22Rv1 (cell line): ENCODE measurements around the gene MEIS2.

Experiments
- H3K27ac ChIP-seq: fragments of 450-650 bp; 2 replicates; pipeline ENCODE4 v1.5.1; 2017
- CTCF ChIP-seq: fragments of 450-650 bp; IDR thresholded peaks from 2 replicates; pipeline ENCODE4 v1.5.1; 2017; ENCODE audit warnings: mild to moderate bottlenecking
- ZFX ChIP-seq: fragments of 450-650 bp; IDR thresholded peaks from 2 replicates; pipeline ENCODE4 v1.6.1; 2017; ENCODE audit warnings: antibody characterized with exemption, borderline replicate concordance

Gene MEIS2

GRCh38 chr15:36881516-36881915 lies 218.8 kb downstream of the MEIS2 start:
- no peak overlapping the region for H3K27ac ChIP-seq
- TF ChIP-seq ZFX = no peak
- TF ChIP-seq CTCF = no peak

- no peak for TF ChIP-seq CTCF
- TF ChIP-seq ZFX = no peak
- H3K27ac ChIP-seq = no peak overlapping the region
Measured at GRCh38 chr15:36880913-36881460, 219.4 kb downstream of the MEIS2 start.

- H3K27ac ChIP-seq = no peak overlapping the region
- TF ChIP-seq ZFX (no peak), CTCF (no peak)
Measured at GRCh38 chr15:36880224-36880912, 220.0 kb downstream of the MEIS2 start.

GRCh38 chr15:36879568-36880222 lies 220.7 kb downstream of the MEIS2 start:
- H3K27ac ChIP-seq = no peak overlapping the region
- no peak for TF ChIP-seq ZFX
- TF ChIP-seq CTCF = no peak

GRCh38 chr15:36878684-36879262 lies 221.6 kb downstream of the MEIS2 start:
- H3K27ac ChIP-seq = no peak overlapping the region

GRCh38 chr15:36877796-36878683 lies 222.3 kb downstream of the MEIS2 start:
- no peak for TF ChIP-seq CTCF
- TF ChIP-seq ZFX = no peak
- H3K27ac ChIP-seq = no peak overlapping the region

More at GRCh38 chr15:36878684-36879262, 221.6 kb downstream of the MEIS2 start:
- TF ChIP-seq CTCF = no peak
- no peak for TF ChIP-seq ZFX
